DND-41 (cell line): ENCODE data around the gene MAPKAPK3.

Experiments
- CTCF ChIP-seq: IDR thresholded peaks from 2 replicates; pipeline ENCODE4 v1.5.1; 2012; ENCODE audit warnings: borderline replicate concordance, low read length, moderate library complexity, mild to moderate bottlenecking; ENCODE audit not compliant: poor library complexity, severe bottlenecking; ENCODE audit errors: extremely low read depth
- EZH2 ChIP-seq: IDR thresholded peaks from 3 replicates; pipeline ENCODE4 v1.6.1; 2012; ENCODE audit warnings: borderline replicate concordance, low read depth, mild to moderate bottlenecking, moderate library complexity, low read length, inconsistent platforms; ENCODE audit not compliant: severe bottlenecking

GRCh38 chr3:50581459-50581842 is 35.5 kb upstream of the MAPKAPK3 start:
- no peak for TF ChIP-seq CTCF
- no peak for TF ChIP-seq EZH2
